ENCODE measurements around the gene ZNF260. TPM values are rescaled to one million over a fixed set of nuclear protein-coding genes. Genes with fewer than 3 reads are reported as not detected.
A peak's percentile ranks its signal among the peaks of the same experiment; 100 is the strongest.

Gene ZNF260
- total RNA-seq, 2 experiments from 2014 or later: 10.6 to 13.7 TPM

GRCh38 chr19:36488118-36488845 is 39.8 kb downstream of the ZNF260 start:
- peak overlapping the region; percentile 93 for H3K4me3 Mint-ChIP-seq
- no peak for DNase-seq
- H3K4me1 Mint-ChIP-seq: peaks cover 24% of the 10 kb centered on the region
- peaks cover 32% of the 10 kb centered on the region for H3K36me3 Mint-ChIP-seq (ENCODE audit: low read depth)
- ChIA-PET CTCF (interaction anchor here (0.6 to 2.5 kb wide), 3 partner anchors 9 to 107 kb away, joined by 3 to 9 read pairs (median 3); no protein-coding TSS in a partner anchor), POLR2A (no interaction called here)
- peaks cover 24% of the 10 kb centered on the region for H3K9me3 Mint-ChIP-seq
- no peaks in the 10 kb centered on the region for H3K27me3 Mint-ChIP-seq
- H3K27ac Mint-ChIP-seq: peak overlapping the region; percentile 93

GRCh38 chr19:36483653-36484052 is 44.4 kb downstream of the ZNF260 start:
- ChIA-PET POLR2A (no interaction called here), CTCF (interaction anchor here (1.0 kb wide), 1 partner anchor 13 kb away, joined by 3 read pairs; no protein-coding TSS in a partner anchor)
- H3K27me3 Mint-ChIP-seq: no peaks in the 10 kb centered on the region
- H3K4me3 Mint-ChIP-seq: no peak overlapping the region
- H3K27ac Mint-ChIP-seq: no peak overlapping the region
- peaks cover 53% of the 10 kb centered on the region for H3K36me3 Mint-ChIP-seq (ENCODE audit: low read depth)
- H3K4me1 Mint-ChIP-seq: peaks cover 12% of the 10 kb centered on the region
- peaks cover 44% of the 10 kb centered on the region for H3K9me3 Mint-ChIP-seq
- no peak for DNase-seq

GRCh38 chr19:36482876-36483275 is 45.2 kb downstream of the ZNF260 start:
- Mint-ChIP-seq H3K9me3 (peaks cover 47% of the 10 kb centered on the region), H3K27ac (no peak overlapping the region), H3K4me3 (no peak overlapping the region), H3K36me3 (ENCODE audit: low read depth) (peaks cover 55% of the 10 kb centered on the region), H3K4me1 (peaks cover 5% of the 10 kb centered on the region), H3K27me3 (no peaks in the 10 kb centered on the region)
- no peak for DNase-seq
- CTCF ChIA-PET: no interaction called here
- POLR2A ChIA-PET: no interaction called here

Other genes with a start within 250 kb of the ZNF260 start
- 1 to 10 TPM; 5.3 to 6.8 TPM for gene ZFP14, start 149.1 kb downstream of the ZNF260 start, total RNA-seq
- 1 to 10 TPM; 6.0 to 6.7 TPM for gene ZFP82, start 109.6 kb downstream of the ZNF260 start, total RNA-seq
- 1 to 10 TPM; 7.8 to 9.6 TPM for gene ZNF566, start 38.7 kb downstream of the ZNF260 start, total RNA-seq
- 10 to 100 TPM; 14.0 to 14.7 TPM for gene ZNF529, start 45.0 kb upstream of the ZNF260 start, total RNA-seq
- gene ZNF382, start 77.0 kb upstream of the ZNF260 start, total RNA-seq: 10 to 100 TPM; 13.4 to 13.8 TPM
- 1 to 10 TPM; 7.4 to 9.8 TPM for gene ZNF461, start 138.6 kb upstream of the ZNF260 start, total RNA-seq
- 10 to 100 TPM; 10.8 to 12.1 TPM for gene ZNF567, start 159.3 kb upstream of the ZNF260 start, total RNA-seq
- 1 to 10 TPM; 7.4 to 9.3 TPM for gene ZNF850, start 244.5 kb upstream of the ZNF260 start, total RNA-seq